GM21717 (cell line): ENCODE results near the gene POLR2L.

Source experiments
- ATAC-seq: cut with Tn5 transposase; IDR thresholded peaks from one replicate; pipeline ENCODE4 v1.9.1; 2021; ENCODE audit warnings: mild to moderate bottlenecking, moderate library complexity; ENCODE audit not compliant: unreplicated experiment

The POLR2L gene

DNA sequence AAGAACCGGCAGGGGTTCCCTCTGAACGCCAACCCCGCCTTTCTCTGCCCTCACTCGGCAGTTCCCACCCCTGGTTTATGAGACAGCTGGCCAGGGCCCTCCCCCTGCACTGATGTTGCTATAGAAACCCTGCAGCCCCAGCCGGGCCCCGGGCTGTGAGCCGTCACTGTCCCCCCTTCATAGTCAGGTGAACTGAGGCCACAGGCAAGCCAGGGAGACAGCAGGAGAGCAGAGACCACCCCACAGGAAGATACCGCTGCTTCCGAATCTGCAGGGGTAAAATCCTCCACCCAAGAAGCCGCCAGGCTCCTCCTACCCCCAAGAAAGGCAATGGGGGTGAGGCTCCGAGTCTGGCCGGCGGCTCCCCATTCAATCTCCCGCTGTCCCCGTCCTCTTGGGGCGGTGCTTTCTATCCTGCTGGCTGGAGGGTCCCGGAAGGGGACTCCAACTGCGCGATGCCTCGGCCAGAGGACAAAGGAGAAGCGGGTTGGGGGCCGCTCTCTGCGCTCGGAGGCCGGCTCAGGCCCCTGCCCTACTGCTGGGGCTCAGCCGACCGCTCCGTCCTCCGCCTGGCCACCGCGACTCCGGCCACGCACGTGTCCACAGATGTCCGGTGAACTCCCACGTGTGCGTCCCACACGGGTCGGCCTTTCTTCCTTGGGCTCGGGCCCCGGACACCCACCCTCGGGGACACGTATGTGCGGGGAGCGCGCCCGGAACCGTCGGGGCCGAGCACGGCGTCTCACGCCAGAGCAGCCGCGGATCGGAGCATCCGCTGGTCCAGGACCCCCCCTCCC, 44.8 kb downstream of the POLR2L start:
- ATAC-seq: peak; percentile 42

DNA sequence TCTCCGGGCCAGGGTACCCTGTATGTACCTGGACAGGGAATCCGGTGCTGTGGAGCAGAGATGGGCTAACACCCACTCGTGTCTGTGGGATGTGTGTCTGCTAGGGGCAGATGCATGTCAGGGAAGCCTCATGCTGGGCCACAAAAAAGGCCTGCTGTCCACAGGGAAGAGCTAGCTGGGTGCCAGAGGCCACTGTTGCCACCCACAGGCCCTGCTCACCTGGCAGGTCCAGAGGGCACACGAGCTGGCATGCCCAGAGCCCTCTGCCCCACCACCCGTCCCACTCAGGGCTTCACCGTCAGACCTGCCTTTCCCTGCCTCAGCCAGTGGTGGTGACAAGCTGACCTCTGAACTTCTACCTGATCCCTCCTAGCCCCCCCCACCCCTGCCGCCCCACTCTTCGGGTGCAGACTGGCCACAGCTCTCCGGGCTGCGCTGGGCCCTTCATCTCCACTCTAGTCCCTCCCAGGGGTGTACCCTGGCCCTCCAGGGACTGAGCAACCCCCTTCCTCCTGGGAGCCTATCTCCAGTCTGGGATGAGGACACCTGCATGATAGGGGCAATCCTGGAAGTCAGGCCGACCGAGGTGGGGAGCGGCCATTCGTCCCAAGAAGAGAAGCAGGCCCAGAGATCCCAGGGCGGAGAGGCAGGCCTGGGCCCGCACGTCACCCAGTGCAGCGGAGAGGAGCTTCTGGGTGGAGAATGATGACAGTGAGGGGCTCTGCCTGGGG, 45.6 kb downstream of the POLR2L start:
- ATAC-seq: no peak

DNA sequence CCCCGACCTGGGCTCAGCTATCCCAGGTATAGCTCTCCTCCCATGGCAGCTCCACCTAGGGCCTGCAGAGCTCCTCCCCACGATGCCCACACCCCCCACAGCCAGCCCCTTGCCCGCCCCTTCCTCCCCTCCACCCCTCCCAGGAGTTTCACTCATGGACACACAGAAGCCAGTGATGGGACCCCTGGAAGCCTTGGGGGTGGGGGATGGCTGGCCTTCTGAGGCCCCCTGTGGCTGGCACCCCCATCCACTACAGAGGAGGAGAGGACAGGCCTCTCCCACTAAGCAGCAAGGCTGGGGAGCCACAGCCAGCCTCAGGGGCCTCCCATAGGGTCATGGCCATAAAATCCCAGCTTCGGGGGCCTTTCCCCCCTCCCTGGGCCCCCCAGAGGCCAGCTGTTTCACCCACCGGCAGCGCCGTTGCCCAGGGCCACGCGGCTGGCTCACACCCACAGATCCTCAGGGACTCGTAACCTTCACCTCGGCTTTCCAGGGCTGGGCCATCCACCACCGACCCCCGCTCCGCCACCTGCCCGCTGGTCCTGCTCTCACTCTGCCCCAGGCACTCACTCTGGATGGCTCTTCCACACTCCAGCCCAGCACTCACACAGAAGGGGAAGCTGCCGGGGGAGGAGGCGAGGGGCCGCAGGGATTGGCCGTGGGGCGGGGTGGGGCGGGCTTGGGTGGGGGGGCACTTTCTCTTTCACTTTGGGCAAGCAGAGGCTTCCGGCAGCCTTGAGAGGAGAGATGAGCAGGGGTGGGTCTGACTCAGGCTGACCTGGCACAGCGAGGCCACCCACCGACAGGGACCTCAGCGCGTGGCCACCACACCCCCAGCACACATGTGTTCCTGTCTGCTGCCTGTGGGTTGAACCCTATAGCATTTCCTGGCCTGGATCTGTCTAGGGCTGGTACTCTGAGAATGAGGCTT, 46.4 kb downstream of the POLR2L start:
- peak; percentile 32 for ATAC-seq

DNA sequence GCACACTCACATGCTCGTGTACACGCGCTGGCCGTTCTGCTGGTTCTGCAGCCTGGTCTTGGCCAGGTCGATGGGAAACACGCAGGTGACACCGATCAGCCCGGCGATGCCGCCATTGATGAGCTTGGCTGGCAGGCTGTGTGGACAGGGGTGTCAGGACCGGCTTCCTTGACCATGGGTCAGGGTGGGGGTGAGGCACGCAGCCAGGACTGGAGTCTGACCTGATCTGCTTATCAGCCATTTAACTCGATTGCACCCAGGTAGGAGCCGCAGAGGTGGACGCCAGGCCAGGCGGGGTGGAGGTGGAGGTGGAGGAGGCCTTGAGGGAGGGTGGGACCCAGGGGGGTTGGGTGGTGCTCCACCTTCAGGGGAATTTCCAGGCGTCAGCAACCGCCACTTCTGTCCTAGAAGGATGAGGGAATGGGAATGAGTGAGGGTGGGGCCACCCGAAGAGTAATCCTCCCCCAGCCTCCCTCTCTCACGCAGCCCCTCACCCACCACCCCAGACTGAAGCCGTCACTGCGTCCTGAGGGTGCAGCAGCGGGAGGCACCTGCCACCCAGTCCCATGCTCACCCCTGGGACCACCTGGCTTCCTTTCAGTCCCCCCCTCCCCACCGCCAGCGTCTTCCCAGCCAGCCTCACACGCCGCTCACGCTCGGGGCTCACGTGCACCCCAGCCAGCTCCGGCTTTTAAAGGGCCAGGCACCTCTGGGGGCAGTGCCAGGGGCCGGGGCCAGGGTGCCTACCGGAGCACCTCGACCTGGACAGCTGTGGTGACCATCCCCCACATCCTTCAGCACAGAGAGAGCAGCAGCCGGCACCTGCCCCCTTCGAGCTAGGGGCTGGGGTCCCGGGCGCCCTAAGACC, 47.3 kb downstream of the POLR2L start:
- no peak for ATAC-seq

DNA sequence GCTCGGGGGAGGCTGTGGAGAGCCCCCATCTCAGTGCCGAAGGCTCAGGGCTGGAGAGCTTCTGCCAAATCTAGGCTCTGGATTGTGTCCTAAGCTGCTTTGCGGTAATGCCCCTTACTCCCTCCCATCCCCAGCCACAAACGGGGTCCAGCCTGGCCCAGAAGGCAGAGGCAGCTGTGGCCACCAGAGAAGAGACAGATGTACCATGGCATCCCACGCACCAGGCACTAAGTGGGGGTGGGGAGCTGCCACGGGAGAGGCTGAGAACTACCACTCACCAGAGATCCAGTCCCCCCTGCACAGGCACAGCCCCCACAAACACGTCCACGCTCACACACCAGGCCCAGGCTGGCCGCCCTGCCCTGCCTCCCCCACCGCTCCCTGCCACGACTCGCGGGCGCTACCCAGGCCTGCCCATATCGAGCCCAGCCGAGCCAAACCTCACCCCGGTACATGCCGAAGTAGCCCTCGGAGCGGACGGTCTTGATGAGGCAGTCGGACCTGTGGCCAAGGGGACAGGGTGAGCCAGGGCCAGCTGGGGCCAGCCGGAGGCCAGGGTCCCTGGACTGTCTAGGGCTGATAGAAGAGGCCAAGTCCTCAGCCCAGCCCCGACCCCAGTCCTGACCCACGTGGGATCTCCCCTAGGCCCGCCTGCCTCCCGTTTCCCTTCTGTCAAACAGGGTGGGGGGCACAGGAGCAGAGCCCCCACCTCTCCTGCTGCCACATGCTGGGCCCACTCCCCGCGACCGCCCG, 48.1 kb downstream of the POLR2L start:
- no peak for ATAC-seq

DNA sequence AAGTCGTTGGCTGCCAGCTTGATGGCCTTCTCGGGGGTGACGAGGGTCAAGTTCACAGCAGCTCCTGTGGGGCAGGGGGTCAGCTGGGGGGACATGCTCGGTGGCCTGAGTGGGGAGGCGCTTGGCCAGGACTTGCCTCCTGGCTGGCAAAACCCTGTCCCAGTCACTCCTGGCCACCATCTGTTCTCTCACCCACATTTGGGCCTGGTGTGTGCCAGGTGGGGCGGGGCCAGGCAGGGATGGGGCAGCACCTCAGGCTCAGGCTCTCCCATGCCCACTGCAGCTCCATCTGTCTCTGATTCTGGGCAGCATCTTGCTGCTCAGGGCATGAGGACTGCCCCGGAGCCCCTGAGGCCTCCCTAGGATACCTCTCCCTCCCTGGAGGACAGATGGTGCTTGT, 48.8 kb downstream of the POLR2L start:
- no peak for ATAC-seq

DNA sequence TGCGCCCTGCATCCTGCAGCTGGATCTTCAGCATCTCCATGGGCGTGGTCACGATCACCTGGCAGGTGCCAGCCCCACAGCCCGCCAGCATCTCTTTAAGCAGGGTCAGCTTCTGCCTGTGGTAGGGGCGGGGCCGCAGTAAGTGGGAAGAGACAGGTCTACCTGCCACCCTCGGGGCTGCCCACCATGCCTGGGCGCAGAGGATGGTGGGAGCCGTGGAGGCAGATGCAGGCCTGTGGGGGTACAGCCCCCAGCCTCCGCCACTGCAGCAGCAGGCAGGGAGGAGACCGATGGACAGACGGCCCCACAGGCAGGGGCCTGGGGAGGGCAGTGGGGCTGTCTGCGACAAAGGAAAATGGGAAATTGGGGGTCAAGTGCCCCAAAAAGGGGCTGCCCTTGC, 49.5 kb downstream of the POLR2L start:
- no peak for ATAC-seq

DNA sequence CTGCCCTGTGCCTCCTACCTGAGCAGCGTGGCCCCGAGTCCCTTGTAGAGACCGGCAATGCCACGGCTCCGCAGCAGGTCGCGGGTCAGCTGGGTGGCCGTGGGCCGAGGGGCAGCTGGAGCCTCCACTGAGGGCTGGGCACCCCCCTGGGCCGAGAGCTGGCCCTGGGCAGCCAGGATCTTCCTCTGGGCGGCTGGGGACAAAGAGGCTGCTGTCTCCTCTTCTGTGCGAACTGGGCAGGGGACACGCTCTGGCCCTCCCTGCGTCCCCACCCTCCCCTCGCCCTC, 49.9 kb downstream of the POLR2L start:
- ATAC-seq: no peak

DNA sequence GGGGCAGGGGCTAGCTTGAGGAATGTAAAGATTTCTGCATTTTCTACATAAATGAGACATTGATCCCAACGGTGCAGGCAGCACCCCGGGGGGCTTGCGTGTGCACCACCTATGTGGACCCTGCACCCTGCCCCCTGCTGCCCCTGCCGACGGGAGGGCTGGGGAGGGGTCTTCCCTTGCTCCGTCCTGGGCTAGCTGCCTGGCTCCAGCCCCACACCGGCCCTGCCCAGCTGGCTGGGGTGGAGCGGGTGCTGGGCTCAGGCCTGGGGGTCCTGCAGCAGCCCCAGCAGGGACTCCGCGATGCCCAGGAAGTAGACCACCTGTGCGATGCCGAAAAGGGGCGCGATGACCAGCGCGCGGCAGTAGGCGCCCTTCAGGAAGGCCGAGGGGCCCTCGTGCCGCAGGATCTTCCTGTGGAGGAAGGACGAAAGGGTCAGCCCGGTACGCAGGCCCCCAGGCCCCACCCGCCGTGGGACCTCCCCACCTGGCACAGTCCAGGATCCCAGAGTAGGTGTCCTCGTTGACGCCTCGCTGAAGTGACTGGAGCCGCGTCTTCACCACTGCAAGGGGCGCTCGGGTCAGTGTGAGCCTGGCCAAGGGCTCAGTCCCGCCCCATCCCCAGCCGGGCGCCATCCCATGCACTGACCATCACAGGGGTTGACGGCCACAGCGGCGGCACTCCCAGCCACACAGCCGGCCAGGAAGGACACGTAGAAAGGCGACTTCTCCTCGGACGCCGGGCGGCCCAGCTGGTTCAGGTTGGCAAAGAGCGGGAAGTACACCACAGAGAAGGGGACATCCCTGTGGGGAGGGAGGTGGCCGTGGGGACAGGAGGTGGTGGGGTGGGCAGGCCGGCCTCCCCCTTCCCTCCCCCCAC, 50.4 kb downstream of the POLR2L start:
- ATAC-seq: no peak

DNA sequence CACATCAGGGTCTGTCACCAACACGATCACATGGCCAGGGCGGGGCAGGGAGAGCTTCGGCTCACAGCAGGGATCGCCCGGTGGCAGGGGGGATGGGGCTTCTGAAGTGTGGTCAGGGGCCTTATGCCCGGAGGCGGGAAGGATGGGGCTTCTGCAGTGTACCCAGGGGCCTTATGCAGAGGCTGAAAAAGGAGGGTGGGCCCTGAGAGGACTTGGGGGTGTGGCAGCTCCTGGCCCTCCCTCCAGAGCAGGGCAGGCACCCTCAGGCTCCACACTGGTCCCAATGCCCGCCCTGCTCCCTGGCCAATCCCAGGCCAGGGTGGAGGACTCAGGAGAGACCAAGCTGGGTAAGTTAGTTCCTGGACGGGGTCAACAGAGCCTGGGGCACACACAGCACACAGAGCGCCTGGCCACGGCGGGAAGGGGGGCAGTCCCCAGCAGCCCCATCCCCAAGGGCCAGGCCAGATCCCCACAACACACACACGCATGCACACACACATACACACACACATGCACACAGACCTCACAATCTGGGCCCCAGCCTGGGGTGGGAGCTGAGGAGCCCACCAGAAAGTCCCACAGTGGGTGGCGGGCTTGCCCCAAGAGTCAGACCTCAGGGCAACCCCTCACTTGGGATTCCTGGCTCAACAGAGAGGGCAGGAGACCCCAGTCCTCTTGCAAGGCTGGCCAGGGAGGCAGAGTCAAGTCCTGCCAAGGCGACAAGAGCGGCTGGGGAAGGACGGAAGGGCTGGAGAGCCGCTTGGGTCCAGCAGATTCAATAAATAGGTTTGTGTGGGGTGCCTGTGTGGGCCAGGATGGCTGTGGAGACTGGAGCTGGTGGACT, 51.4 kb downstream of the POLR2L start:
- no peak for ATAC-seq

DNA sequence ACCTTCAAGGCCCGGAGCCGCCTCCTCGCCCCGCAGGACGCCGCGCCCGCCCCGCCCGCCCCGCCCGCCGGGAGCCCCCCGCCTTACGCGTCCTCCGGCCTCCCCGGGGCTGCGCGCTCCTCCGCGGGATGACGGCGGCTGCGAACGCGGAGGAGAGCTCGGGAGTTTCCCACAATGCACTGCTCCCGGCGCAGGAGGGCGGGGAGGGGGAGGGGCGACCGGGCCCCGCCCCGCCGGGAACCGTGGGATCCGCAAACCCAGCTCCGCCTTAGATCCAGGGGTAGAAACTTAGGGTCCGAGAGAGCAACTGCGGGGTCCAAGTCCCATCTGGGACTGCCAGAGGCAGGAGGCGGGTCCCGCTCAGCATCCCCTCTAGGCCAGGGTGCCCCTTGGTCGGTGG, 52.4 kb downstream of the POLR2L start, which contains the start of gene CEND1:
Gene CEND1, minus strand, starts transcription at position 148 of the 400 bp plus-strand sequence. CDS start 1,514 bp downstream, outside the sequence.
- ATAC-seq: no peak
